NCI-H748 (cell line): ENCODE measurements around the gene ASCL1.
A peak's percentile ranks its signal among the peaks of the same experiment; 100 is the strongest.

ENCODE experiments used
- DNase-seq: peaks from one replicate; lab custom pipeline; 2025; ENCODE audit not compliant: unreplicated experiment; lab: John Stamatoyannopoulos, UW

The ASCL1 gene

GRCh38 chr12:102957339-102958050, at the start of gene ASCL1:
ASCL1 (plus strand) TSS chr12:102957674; CDS start chr12:102958245, 571 bp downstream.
- DNase-seq = peak; percentile 98

GRCh38 chr12:102907918-102908317, 49.6 kb upstream of the ASCL1 start:
- no peak for DNase-seq

- DNase-seq = no peak
Observed at GRCh38 chr12:102910137-102910536, 47.3 kb upstream of the ASCL1 start.

GRCh38 chr12:102910792-102911191, 46.7 kb upstream of the ASCL1 start:
- no peak for DNase-seq

GRCh38 chr12:102911320-102911719, 46.2 kb upstream of the ASCL1 start:
- DNase-seq = no peak

- DNase-seq = no peak
Observed at GRCh38 chr12:102912258-102912657, 45.2 kb upstream of the ASCL1 start.

GRCh38 chr12:102913453-102914226, 43.8 kb upstream of the ASCL1 start:
- DNase-seq = no peak

- DNase-seq = no peak
Observed at GRCh38 chr12:102916252-102917025, 41.0 kb upstream of the ASCL1 start.

GRCh38 chr12:102917026-102917787, 40.3 kb upstream of the ASCL1 start, which contains the start of gene PAH:
PAH (minus strand) TSS chr12:102917244; CDS start chr12:102917130, 114 bp downstream.
- DNase-seq = no peak

GRCh38 chr12:102918840-102919239, 38.6 kb upstream of the ASCL1 start:
- DNase-seq = no peak

- no peak for DNase-seq
Observed at GRCh38 chr12:102920271-102920670, 37.2 kb upstream of the ASCL1 start.

- DNase-seq = no peak
Observed at GRCh38 chr12:102921240-102921639, 36.2 kb upstream of the ASCL1 start.

- no peak for DNase-seq
Observed at GRCh38 chr12:102927220-102927619, 30.3 kb upstream of the ASCL1 start.

- no peak for DNase-seq
Observed at GRCh38 chr12:102933168-102933567, 24.3 kb upstream of the ASCL1 start.

- DNase-seq = no peak
Observed at GRCh38 chr12:102939059-102939458, 18.4 kb upstream of the ASCL1 start.

GRCh38 chr12:102939670-102940222, 17.7 kb upstream of the ASCL1 start:
- DNase-seq = peak; percentile 6

- DNase-seq = no peak
Observed at GRCh38 chr12:102946042-102946441, 11.4 kb upstream of the ASCL1 start.

GRCh38 chr12:102948941-102949352, 8.5 kb upstream of the ASCL1 start:
- DNase-seq = peak; percentile 91

- peak; percentile 98 for DNase-seq
Observed at GRCh38 chr12:102950107-102950949, 7.1 kb upstream of the ASCL1 start.
